Stomach (tissue), 9 donors: ENCODE data around the gene SNX1. TPM values are rescaled to one million over a fixed set of nuclear protein-coding genes. Genes with fewer than 3 reads are reported as not detected.
A peak's percentile ranks its signal among the peaks of the same experiment; 100 is the strongest.

Experiments
- DNase-seq, 2 donors: peaks; one replicate each; pipeline versions ENCODE4 v3.0.0 to v3.0.0-alpha.2; 2013 to 2019
- H3K27ac ChIP-seq, 5 donors: fragments of 200-600 bp in 4 of 5; sonication (generic) in 4 of 5; one replicate each; pipeline ENCODE4 v1.5.1; 2013 to 2019; ENCODE audit warnings: mild to moderate bottlenecking in 1 of 5, moderate library complexity in 1 of 5
- H3K27me3 ChIP-seq, 3 donors: fragments of 200-600 bp; sonication (generic); one replicate each; pipeline ENCODE4 v1.5.1; 2017 to 2019; ENCODE audit warnings: mixed run types in 1 of 3
- H3K36me3 ChIP-seq, 4 donors: fragments of 200-600 bp; sonication (generic); 1 replicate in 3 of 4; 2 replicates in 1 of 4; pipeline ENCODE4 v1.5.1; 2016 to 2019
- H3K4me1 ChIP-seq, 4 donors: fragments of 200-600 bp; sonication (generic); one replicate each; pipeline ENCODE4 v1.5.1; 2016 to 2019
- H3K4me3 ChIP-seq, 4 donors: fragments of 200-600 bp; sonication (generic) in 3 of 4; one replicate each; pipeline ENCODE4 v1.5.1; 2016 to 2019; ENCODE audit warnings: mild to moderate bottlenecking in 1 of 4
- H3K9me3 ChIP-seq, 4 donors: fragments of 200-600 bp; sonication (generic); one replicate each; pipeline ENCODE4 v1.5.1; 2016 to 2019
- EP300 ChIP-seq: sonication (generic); formaldehyde crosslinking; IDR thresholded peaks from one replicate; pipeline ENCODE4 v1.6.1; 2017; ENCODE audit warnings: antibody characterized with exemption
- POLR2A ChIP-seq, 4 donors: fragments of 450-650 bp; IDR thresholded peaks; one replicate each; pipeline ENCODE4 v1.6.1; 2016; ENCODE audit warnings: antibody characterized with exemption in 4 of 4, control low read depth in 2 of 4, mild to moderate bottlenecking in 1 of 4, moderate library complexity in 1 of 4
- POLR2AphosphoS5 ChIP-seq, 3 donors: sonication (generic); formaldehyde crosslinking; IDR thresholded peaks; one replicate each; pipeline ENCODE4 v1.6.1; 2016; ENCODE audit warnings: antibody characterized with exemption in 3 of 3
- WGBS, 5 donors: extraction: QIAGEN DNeasy Blood & Tissue Kit in 3 of 5; methylation state at CpG; one replicate each; pipeline versions ENCODE4 v1.1.5 to v1.1.7; 2013 to 2018; 5-methylcytosine and 5-hydroxymethylcytosine counted together
- intact Hi-C: fragments of 100-400 bp; cut with DNase I; formaldehyde crosslinking; loops from one replicate; pipeline ENCODE4 v1.15.1; 2023; ENCODE audit warnings: low total_unique reads
- polyA plus RNA-seq, 3 donors: library from polyadenylated mRNA; stranded (reverse); fragments of 200-250 nt; gene quantifications; one replicate each; pipeline ENCODE4 v1.2.3, GENCODE V29; 2013
- total RNA-seq, 5 donors: library from RNA; depleted of rRNA; stranded (reverse); fragments of >200 nt; gene quantifications; one replicate each; pipeline versions ENCODE4 v1.1.0 to v1.2.3, GENCODE V29; 2014 to 2016
- TF ChIP-seq, protein P1 (sequence below), 7 experiments: fragments of 450-650 bp in 4 of 7; fragments of 200-600 bp in 3 of 7; sonication (generic) in 3 of 7; IDR thresholded peaks; one replicate each; pipeline ENCODE4 v1.5.1; 2016 to 2019; ENCODE audit warnings: antibody characterized with exemption in 7 of 7, control low read depth in 2 of 7, mild to moderate bottlenecking in 1 of 7
- donor health status: healthy with polysubstance abuse.
- donor health status: Bipolar disorder and iron deficiency.
- donor health status: healthy.

The SNX1 gene
- total and polyA plus RNA-seq, 8 donors = 38.8 to 119 (median 61.9) TPM

DNA sequence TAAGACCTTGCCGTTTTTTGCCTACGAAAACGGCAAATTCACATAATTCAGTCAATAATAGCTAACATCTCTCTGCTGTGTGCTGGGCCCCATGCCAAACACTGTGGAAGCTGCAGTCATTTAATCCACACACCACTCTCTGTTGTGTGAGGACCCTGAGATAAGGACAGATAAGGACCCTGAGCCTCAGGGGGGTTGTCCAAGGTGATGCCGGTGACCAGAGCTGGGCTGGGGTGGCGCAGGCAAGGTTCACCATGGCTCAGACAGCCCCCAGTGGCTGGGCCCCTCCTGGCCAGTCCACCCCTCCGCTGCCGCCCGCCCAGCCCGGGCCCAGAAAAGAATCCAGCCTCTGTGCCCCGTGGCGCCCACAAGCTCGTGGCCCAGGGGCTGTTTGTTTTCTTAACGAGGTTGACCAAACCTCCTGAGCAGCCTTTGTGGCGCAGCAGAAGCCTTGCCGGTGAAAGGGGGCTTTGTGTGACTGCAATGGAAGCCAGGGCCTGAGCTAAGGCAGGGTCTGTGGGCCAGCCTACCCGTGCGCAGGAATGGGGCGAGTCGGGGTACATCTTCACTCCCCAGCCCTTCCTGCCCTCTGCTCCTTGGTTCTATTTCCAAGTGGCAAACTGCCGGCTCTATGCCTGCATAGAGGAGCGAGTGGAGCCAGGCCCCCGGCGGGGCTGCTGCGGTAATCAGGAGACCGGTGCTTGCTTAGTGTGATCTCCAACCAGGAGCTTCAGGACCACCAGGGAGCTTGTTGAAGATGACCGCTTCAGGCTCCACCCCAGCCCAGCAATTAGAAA is 51.3 kb downstream of the SNX1 start:
- Histone ChIP-seq H3K4me1 (peaks cover 11 to 19% (median 14%) of the 10 kb centered on the region in 4 donors), H3K4me3 (no peak overlapping the region), H3K36me3 (peaks cover 11 to 42% (median 41%) of the 10 kb centered on the region in 4 donors), H3K27ac (no peak overlapping the region), H3K9me3 (no peaks in the 10 kb centered on the region), H3K27me3 (peaks cover 0 to 15% (median 12%) of the 10 kb centered on the region in 3 donors)
- 44 to 78% (median 57%) methylated on average over 15 to 26 of the region's 26 CpGs for WGBS, 5 donors
- intact Hi-C loops = no loop called here
- peak in 1 of 2 donors; percentile 70 for DNase-seq
- no peak for TF ChIP-seq POLR2AphosphoS5 (IDR thresholded peaks at IDR 0.05)
- no peak for TF ChIP-seq POLR2A (IDR thresholded peaks at IDR 0.05)
- TF ChIP-seq, protein P1, sequence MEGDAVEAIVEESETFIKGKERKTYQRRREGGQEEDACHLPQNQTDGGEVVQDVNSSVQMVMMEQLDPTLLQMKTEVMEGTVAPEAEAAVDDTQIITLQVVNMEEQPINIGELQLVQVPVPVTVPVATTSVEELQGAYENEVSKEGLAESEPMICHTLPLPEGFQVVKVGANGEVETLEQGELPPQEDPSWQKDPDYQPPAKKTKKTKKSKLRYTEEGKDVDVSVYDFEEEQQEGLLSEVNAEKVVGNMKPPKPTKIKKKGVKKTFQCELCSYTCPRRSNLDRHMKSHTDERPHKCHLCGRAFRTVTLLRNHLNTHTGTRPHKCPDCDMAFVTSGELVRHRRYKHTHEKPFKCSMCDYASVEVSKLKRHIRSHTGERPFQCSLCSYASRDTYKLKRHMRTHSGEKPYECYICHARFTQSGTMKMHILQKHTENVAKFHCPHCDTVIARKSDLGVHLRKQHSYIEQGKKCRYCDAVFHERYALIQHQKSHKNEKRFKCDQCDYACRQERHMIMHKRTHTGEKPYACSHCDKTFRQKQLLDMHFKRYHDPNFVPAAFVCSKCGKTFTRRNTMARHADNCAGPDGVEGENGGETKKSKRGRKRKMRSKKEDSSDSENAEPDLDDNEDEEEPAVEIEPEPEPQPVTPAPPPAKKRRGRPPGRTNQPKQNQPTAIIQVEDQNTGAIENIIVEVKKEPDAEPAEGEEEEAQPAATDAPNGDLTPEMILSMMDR (IDR thresholded peaks at IDR 0.05) = no peak
- TF ChIP-seq EP300 = no peak

DNA sequence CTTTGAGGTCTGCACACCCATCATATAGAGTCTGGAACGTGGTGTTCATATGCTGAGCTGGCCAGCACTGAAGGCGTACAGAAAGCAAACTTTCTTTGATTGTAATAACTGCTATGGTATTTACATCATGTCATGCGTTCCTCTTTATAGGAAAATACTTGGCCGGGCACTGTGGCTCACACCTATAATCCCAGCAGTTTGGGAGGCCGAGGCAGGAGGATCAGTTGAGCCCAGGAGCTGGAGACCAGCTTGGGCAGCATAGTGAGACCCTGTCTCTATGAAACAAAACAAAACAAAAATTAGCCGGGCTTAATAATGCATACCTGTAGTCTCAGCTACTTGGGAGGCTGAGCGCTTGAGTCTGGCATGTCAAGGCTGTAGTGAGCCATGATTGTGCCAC is 52.4 kb downstream of the SNX1 start:
- Histone ChIP-seq H3K4me3 (no peak overlapping the region), H3K4me1 (peaks cover 22 to 30% (median 25%) of the 10 kb centered on the region in 4 donors), H3K27me3 (peaks cover 0 to 25% (median 22%) of the 10 kb centered on the region in 3 donors), H3K36me3 (peaks cover 6 to 31% (median 30%) of the 10 kb centered on the region in 4 donors), H3K27ac (no peak overlapping the region), H3K9me3 (no peaks in the 10 kb centered on the region)
- TF ChIP-seq POLR2AphosphoS5 (IDR thresholded peaks at IDR 0.05) = no peak
- no peak for TF ChIP-seq POLR2A (IDR thresholded peaks at IDR 0.05)
- 78 to 85% (median 81%) methylated on average over 7 of the region's 7 CpGs for WGBS, 5 donors
- intact Hi-C loops = no loop called here
- no peak for DNase-seq

DNA sequence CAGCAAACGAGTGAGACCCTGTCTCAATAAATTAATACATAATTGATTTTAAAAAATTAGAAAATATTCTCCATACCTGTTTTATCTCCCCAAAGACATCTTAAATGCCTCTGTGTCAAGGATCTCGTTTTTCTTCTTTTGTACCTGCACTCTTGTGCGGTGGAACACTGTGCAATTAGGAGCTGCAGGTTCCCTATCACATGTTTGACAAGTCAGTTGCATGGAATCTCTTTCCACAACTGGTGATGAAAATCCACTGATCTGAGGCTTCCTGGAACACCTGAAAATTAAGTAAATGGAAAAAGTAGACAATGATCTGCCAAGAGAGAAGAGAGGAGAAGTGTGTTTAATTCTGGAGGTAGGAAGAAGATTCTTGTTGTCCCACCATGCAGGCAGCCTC is 52.8 kb downstream of the SNX1 start:
- Histone ChIP-seq H3K36me3 (peaks cover 2 to 27% (median 26%) of the 10 kb centered on the region in 4 donors), H3K4me3 (no peak overlapping the region), H3K4me1 (peaks cover 24 to 34% (median 29%) of the 10 kb centered on the region in 4 donors), H3K27me3 (peaks cover 0 to 28% (median 22%) of the 10 kb centered on the region in 3 donors), H3K9me3 (no peaks in the 10 kb centered on the region), H3K27ac (no peak overlapping the region)
- TF ChIP-seq, protein P1 (IDR thresholded peaks at IDR 0.05) = no peak
- TF ChIP-seq EP300 = no peak
- TF ChIP-seq POLR2AphosphoS5 (IDR thresholded peaks at IDR 0.05) = no peak
- no peak for TF ChIP-seq POLR2A (IDR thresholded peaks at IDR 0.05)
- DNase-seq = no peak
- intact Hi-C loops = no loop called here
- WGBS, 5 donors = 65 to 84% (median 80%) methylated on average over 3 of the region's 3 CpGs

DNA sequence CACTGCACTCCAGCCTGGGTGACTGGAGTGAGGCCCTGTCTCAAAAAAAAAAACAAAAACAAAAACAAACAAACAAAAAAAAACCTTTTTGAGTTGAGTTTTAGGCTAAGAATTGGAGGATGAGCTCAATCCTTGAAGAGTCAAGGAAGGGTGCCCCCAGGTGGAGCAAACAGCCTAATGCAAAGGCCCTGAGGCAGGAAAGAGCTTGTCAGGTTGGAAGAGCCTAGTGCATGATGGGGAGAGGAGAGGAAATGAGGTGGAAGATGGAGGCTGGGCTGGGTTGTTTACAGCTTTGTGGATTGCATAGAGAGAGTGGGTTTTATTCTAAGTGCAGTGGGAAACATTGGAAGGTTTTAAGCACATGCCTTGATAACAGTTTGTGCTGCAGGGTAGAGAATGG is 53.6 kb downstream of the SNX1 start:
- Histone ChIP-seq H3K4me3 (no peak overlapping the region), H3K4me1 (peaks cover 24 to 41% (median 36%) of the 10 kb centered on the region in 4 donors), H3K27ac (no peak overlapping the region), H3K36me3 (peaks cover 0 to 26% (median 24%) of the 10 kb centered on the region in 4 donors), H3K9me3 (no peaks in the 10 kb centered on the region), H3K27me3 (peaks cover 0 to 28% (median 22%) of the 10 kb centered on the region in 3 donors)
- TF ChIP-seq, protein P1 (IDR thresholded peaks at IDR 0.05) = no peak
- TF ChIP-seq POLR2A (IDR thresholded peaks at IDR 0.05) (no peak), POLR2AphosphoS5 (IDR thresholded peaks at IDR 0.05) (no peak), EP300 (no peak)
- DNase-seq = no peak
- intact Hi-C loops = no loop called here
